Esophagus muscularis mucosa (tissue), 4 donors: ENCODE measurements around the gene NR2C2AP. TPM values are rescaled to one million over a fixed set of nuclear protein-coding genes. Genes with fewer than 3 reads are reported as not detected.
"Not testable (repeated sequence)": the region's sequence is repeated elsewhere in the genome, so short reads cannot be mapped to it uniquely, and the experiment has no call there.

Experiments used
- DNase-seq: peaks from one replicate; pipeline ENCODE4 v3.0.0-alpha.2; 2017; ENCODE audit errors: extremely low spot score
- H3K27ac ChIP-seq, 4 donors: fragments of 200-600 bp; sonication (generic); replicated peaks in 1 of 4; 1 replicate in 3 of 4; 2 replicates in 1 of 4; pipeline ENCODE4 v1.5.1; 2016 to 2019; ENCODE audit warnings: mild to moderate bottlenecking in 1 of 4
- H3K27me3 ChIP-seq, 4 donors: fragments of 200-600 bp; sonication (generic); one replicate each; pipeline versions ENCODE4 v1.5.1 to v1.6.0; 2016 to 2019
- H3K36me3 ChIP-seq, 4 donors: fragments of 200-600 bp; sonication (generic); one replicate each; pipeline ENCODE4 v1.5.1; 2016 to 2019
- H3K4me1 ChIP-seq, 4 donors: fragments of 200-600 bp; sonication (generic); one replicate each; pipeline ENCODE4 v1.5.1; 2016 to 2019
- H3K4me3 ChIP-seq, 4 donors: fragments of 200-600 bp; sonication (generic); 1 replicate in 2 of 4; 2 replicates in 2 of 4; pipeline ENCODE4 v1.5.1; 2016 to 2019; ENCODE audit warnings: mild to moderate bottlenecking in 4 of 4, moderate library complexity in 1 of 4
- H3K9me3 ChIP-seq, 4 donors: fragments of 200-600 bp; sonication (generic); 1 replicate in 3 of 4; 2 replicates in 1 of 4; pipeline ENCODE4 v1.5.1; 2016 to 2019
- EP300 ChIP-seq: sonication (generic); formaldehyde crosslinking; IDR thresholded peaks from one replicate; pipeline ENCODE4 v1.6.1; 2017; ENCODE audit warnings: antibody characterized with exemption
- POLR2A ChIP-seq: fragments of 450-650 bp; IDR thresholded peaks from one replicate; pipeline ENCODE4 v1.6.1; 2017; ENCODE audit warnings: antibody characterized with exemption, moderate library complexity, mild to moderate bottlenecking, low read depth
- POLR2AphosphoS5 ChIP-seq, 2 donors: sonication (generic); formaldehyde crosslinking; IDR thresholded peaks; one replicate each; pipeline ENCODE4 v1.6.1; 2017; ENCODE audit warnings: antibody characterized with exemption in 2 of 2
- WGBS: methylation state at CpG from one replicate; pipeline ENCODE4 v1.1.5; 2018; 5-methylcytosine and 5-hydroxymethylcytosine counted together
- intact Hi-C: fragments of 100-400 bp; cut with DNase I; formaldehyde crosslinking; loops from one replicate; pipeline ENCODE4 v1.15.1; 2023
- total RNA-seq, 4 donors: library from RNA; depleted of rRNA; stranded (reverse); fragments of >200 nt; gene quantifications; one replicate each; pipeline versions ENCODE4 v1.1.0 to v1.2.1, GENCODE V29; 2016
- TF ChIP-seq, protein P1 (sequence below), 3 experiments: fragments of 200-600 bp in 2 of 3; fragments of 450-650 bp in 1 of 3; sonication (generic) in 2 of 3; IDR thresholded peaks; one replicate each; pipeline ENCODE4 v1.5.1; 2017 to 2019; ENCODE audit warnings: antibody characterized with exemption in 3 of 3, mild to moderate bottlenecking in 2 of 3, moderate library complexity in 1 of 3

NR2C2AP gene
- total RNA-seq, 4 donors from 2014 or later = 10.0 to 18.0 (median 16.5) TPM

DNA sequence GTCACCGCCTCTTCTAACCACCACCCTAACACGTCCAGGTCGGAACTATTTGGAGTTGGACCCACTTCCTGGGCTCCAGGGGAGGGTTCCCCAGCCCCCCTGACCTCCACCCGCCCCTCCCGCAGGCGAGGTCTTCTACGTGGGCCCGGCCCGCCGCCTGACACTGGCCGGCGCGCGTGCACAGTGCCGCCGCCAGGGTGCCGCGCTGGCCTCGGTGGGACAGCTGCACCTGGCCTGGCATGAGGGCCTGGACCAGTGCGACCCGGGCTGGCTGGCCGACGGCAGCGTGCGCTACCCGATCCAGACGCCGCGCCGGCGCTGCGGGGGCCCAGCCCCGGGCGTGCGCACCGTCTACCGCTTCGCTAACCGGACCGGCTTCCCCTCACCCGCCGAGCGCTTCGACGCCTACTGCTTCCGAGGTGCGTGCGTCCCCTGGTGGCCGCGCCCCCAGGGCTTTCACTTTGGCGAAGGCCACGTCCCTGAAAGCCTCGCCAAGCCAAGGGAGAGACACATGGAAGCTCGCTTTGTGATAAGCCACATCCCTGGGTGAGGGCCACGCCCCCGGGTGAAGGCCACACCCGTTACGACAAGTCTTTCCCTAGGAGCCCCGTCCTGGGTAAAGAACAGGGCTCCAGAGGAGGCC lies 21.8 kb upstream of the NR2C2AP start:
- intact Hi-C loops = loop anchor here (2.0 kb wide), 1 partner anchor 78 kb away; no protein-coding TSS in a partner anchor
- TF ChIP-seq, protein P1, sequence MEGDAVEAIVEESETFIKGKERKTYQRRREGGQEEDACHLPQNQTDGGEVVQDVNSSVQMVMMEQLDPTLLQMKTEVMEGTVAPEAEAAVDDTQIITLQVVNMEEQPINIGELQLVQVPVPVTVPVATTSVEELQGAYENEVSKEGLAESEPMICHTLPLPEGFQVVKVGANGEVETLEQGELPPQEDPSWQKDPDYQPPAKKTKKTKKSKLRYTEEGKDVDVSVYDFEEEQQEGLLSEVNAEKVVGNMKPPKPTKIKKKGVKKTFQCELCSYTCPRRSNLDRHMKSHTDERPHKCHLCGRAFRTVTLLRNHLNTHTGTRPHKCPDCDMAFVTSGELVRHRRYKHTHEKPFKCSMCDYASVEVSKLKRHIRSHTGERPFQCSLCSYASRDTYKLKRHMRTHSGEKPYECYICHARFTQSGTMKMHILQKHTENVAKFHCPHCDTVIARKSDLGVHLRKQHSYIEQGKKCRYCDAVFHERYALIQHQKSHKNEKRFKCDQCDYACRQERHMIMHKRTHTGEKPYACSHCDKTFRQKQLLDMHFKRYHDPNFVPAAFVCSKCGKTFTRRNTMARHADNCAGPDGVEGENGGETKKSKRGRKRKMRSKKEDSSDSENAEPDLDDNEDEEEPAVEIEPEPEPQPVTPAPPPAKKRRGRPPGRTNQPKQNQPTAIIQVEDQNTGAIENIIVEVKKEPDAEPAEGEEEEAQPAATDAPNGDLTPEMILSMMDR (IDR thresholded peaks at IDR 0.05) = peak; percentile 41 to 59 (median 50)
- TF ChIP-seq POLR2AphosphoS5 (IDR thresholded peaks at IDR 0.05) (no peak), EP300 (no peak)
- Histone ChIP-seq H3K4me1 (peaks cover 4 to 12% (median 10%) of the 10 kb centered on the region in 4 donors), H3K27ac (no peak overlapping the region), H3K27me3 (peaks cover 0 to 76% (median 28%) of the 10 kb centered on the region in 4 donors), H3K36me3 (no peaks in the 10 kb centered on the region), H3K9me3 (no peaks in the 10 kb centered on the region), H3K4me3 (peak overlapping the region; percentile 37 to 56 (median 46))
- 3% methylated on average over 37 of the region's 59 CpGs for WGBS
- no peak for DNase-seq

DNA sequence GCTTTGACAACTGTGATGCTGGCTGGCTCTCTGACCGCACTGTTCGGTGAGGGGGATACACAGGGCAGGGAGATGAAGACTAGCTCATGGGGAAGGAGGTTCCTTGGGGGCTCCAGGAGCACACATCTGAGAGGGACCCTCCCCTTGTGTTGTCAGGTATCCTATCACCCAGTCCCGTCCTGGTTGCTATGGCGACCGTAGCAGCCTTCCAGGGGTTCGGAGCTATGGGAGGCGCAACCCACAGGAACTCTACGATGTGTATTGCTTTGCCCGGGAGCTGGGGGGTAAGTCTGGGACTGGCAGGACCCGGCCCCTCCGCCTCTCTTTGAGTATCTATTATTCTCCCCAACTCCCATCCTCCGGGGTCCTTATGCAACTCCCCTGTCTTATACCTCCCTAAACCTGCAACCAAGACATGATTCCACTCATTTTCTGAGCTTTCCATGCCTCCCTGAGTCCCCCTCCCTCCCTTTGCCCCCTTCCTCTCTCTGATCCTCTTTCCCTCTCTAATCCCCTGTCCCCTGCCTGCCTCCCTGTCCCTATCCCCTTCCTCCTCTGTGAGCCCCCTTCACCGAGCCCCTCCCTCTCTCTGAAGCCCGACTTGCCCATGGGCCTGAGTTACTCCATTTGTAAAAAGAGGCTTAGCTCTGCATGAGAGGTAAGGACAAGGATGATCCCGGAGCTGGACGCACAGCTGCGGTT lies 21.1 kb upstream of the NR2C2AP start:
- Histone ChIP-seq H3K4me3 (peak overlapping the region; percentile 37 to 56 (median 46)), H3K36me3 (no peaks in the 10 kb centered on the region), H3K27ac (no peak overlapping the region), H3K4me1 (peaks cover 4 to 12% (median 10%) of the 10 kb centered on the region in 4 donors), H3K27me3 (peaks cover 0 to 76% (median 28%) of the 10 kb centered on the region in 4 donors), H3K9me3 (no peaks in the 10 kb centered on the region)
- WGBS = 63% methylated on average over 17 of the region's 17 CpGs
- TF ChIP-seq POLR2A (no peak), POLR2AphosphoS5 (IDR thresholded peaks at IDR 0.05) (no peak)
- no peak for DNase-seq
- intact Hi-C loops = loop anchor here (2.0 kb wide), 1 partner anchor 78 kb away; no protein-coding TSS in a partner anchor

DNA sequence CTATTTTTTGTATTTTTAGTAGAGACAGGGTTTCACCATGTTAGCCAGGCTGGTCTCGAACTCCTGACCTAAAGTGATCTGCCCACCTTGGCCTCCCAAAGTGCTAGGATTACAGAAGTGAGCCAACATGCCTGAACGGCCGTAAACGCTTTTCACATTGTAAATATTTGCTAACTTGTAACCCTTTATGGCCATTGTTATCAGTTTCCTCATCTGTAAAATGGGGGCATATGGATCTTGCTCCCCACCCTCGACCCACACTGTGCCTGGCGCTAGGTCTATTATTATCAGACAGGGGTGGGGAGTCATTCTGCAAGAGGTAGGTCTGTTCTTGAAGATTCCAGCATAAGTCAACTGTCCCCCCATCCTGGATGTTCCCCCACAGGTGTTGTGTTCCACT lies 20.4 kb upstream of the NR2C2AP start:
- WGBS = 82% methylated on average over 6 of the region's 6 CpGs
- Histone ChIP-seq H3K36me3 (no peaks in the 10 kb centered on the region), H3K27ac (no peak overlapping the region), H3K4me1 (peaks cover 4 to 12% (median 10%) of the 10 kb centered on the region in 4 donors), H3K9me3 (no peaks in the 10 kb centered on the region), H3K27me3 (peaks cover 0 to 80% (median 28%) of the 10 kb centered on the region in 4 donors), H3K4me3 (no peak overlapping the region)
- TF ChIP-seq POLR2AphosphoS5 (IDR thresholded peaks at IDR 0.05) (no peak), POLR2A (no peak), EP300 (no peak)
- TF ChIP-seq, protein P1 (IDR thresholded peaks at IDR 0.05) = no peak
- no peak for DNase-seq
- intact Hi-C loops = loop anchor here (2.0 kb wide), 1 partner anchor 77 kb away; no protein-coding TSS in a partner anchor

DNA sequence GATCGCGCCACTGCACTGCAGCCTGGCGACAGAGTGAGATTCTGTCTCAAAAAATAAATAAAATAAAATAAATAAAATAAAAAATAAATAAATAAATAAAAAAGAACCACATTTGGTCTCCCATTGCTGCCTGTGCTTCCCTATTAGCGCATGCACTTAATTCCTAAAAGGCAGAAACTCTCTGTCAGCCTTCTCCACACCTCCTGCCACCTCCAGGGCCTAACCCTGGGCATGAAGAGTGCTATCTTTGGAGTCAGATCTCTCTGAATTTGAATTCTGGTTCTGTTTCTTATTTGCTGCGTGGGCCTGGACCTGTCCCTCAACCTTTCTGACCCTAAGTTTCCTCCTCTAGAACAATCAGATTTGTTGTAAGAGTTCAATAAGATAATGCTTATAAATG lies 19.8 kb upstream of the NR2C2AP start:
- no peak for DNase-seq
- no peak overlapping the region for H3K4me3 ChIP-seq
- H3K27me3 ChIP-seq = peaks cover 0 to 79% (median 28%) of the 10 kb centered on the region in 4 donors
- H3K36me3 ChIP-seq = no peaks in the 10 kb centered on the region
- H3K9me3 ChIP-seq = no peaks in the 10 kb centered on the region
- peaks cover 4 to 12% (median 10%) of the 10 kb centered on the region in 4 donors for H3K4me1 ChIP-seq
- intact Hi-C loops = no loop called here
- 84% methylated on average over 5 of the region's 5 CpGs for WGBS
- TF ChIP-seq POLR2A (no peak), POLR2AphosphoS5 (IDR thresholded peaks at IDR 0.05) (no peak)
- TF ChIP-seq, protein P1 (IDR thresholded peaks at IDR 0.05) = no peak
- H3K27ac ChIP-seq = no peak overlapping the region

DNA sequence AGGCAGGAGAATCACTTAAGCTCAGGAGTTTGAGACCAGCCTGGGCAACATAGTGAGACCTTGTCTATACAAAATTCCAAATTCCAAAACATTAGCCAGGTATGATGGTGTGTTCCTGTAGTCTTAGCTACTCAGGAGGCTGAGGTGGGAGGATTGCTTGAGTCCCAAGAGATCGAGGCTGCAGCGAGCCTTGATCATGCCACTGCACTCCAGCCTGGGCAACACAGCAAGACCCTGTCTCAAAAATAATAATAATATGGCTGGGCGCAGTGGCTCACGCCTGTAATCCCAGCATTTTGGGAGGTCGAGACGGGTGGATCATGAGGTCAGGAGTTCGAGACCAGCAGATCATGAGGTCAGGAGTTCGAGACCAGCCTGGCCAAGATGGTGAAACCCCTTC lies 17.8 kb upstream of the NR2C2AP start:
- Histone ChIP-seq H3K4me1 (peaks cover 4 to 12% (median 10%) of the 10 kb centered on the region in 4 donors), H3K27me3 (peaks cover 0 to 78% (median 13%) of the 10 kb centered on the region in 4 donors)
- intact Hi-C loops, H3K27ac ChIP-seq, DNase-seq, H3K9me3 ChIP-seq, H3K36me3 ChIP-seq, H3K4me3 ChIP-seq: not testable (repeated sequence)
- 84% methylated on average over 8 of the region's 8 CpGs for WGBS
